HG03039 (cell line): ENCODE measurements around the gene ASIC2.

Source experiments
- ATAC-seq: cut with Tn5 transposase; IDR thresholded peaks from one replicate; pipeline ENCODE4 v1.9.1; 2021; ENCODE audit warnings: mild to moderate bottlenecking, moderate library complexity; ENCODE audit not compliant: unreplicated experiment

Gene ASIC2

DNA sequence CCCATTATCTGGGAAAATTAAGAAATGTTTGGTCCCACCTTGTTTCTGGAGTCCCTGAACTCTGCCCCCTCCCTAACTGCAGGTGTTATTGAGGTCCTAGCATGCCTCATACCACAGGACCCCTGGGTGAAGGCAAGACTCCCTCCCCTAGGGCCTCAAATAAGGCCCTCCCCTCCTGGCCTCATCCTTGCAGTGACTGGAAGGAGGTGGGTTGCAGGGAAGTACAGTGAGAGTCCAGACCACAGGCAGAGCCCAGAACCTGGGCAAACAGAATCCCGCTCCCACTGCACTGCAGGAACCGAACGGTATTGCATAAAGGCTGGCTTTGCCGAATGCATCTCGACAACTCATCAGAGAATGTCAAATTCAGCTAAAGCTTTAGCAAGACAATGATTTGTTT lies 126.6 kb downstream of the ASIC2 start:
- ATAC-seq: no peak

GRCh38 chr17:33164169-33164881 lies 128.8 kb downstream of the ASIC2 start:
- no peak for ATAC-seq

DNA sequence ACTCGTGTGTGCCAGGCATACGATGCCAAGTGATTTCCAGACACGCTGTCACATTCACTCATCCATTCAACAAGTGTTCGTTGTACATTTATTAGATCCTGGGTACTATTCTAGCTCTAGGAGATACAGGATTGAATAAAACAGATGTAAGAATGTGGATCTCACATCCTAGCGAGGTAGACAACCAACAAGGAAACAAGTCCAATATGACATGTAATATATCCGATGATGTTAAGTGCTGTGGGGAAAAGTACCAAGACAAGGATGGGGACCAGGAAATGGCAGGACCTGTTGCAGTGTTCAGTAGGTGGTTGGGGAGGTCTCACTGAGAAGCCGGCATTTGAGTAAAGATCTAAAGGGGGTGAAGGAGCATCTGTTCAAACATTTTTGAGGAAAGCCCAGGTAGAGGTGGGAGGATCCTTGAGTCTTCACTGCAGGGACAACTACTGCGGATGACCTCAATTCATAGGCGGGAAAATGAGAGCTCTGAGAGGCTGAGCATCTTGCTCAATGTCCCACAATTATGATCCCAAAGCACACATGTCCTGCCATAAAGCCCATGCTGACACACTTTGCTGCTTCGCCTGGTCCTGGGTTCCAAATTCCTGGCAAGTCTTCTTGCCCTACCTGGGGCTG lies 129.4 kb downstream of the ASIC2 start:
- no peak for ATAC-seq

DNA sequence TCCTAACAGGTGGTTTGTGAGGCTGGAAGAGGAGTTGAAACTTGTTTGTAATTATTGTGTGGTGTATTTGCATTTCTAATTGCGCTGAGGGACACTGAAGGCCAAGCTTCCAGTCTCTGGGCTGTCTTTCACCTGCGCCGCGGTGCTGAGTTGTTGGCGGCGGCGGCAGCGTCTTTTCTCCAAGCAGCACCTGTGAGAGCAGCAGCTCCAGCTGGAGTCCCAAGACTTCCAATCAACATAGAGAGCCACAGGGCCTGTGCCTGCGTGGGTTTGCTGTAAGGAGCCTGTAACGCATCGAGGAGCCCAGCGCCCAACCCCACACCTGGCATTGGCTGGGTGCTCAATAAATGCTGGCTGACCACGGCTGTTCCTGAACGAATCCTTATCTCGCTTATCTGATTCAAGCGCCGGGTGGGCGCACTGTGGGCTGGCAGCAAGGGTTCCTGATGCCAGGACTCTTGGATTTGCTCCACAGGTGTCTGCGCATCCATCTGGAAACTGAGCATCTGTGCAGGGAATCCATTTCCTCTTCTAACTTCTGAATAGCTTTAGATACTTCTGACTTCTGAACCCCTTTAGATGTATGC lies 138.1 kb downstream of the ASIC2 start:
- ATAC-seq: no peak

GRCh38 chr17:33152783-33153182 lies 140.3 kb downstream of the ASIC2 start:
- no peak for ATAC-seq

DNA sequence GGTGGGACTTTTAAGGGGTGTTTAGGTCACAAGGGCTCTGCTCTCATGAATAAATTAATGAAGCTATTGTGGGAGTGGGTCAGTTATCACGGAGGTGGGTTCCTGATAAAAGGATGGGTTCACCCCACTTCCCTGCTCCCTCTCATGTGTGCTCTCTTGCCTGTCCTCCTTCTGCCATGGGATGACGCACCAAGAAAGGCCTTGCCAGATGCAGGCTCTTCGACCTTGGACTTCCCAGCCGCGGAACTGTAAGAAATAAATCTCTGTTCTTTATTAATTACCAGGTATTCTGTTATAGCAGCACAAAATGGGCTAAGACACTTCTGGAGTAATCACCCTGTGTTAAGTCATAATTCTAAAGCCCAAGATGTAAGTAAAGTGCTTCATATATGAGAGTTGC lies 141.5 kb downstream of the ASIC2 start:
- no peak for ATAC-seq

DNA sequence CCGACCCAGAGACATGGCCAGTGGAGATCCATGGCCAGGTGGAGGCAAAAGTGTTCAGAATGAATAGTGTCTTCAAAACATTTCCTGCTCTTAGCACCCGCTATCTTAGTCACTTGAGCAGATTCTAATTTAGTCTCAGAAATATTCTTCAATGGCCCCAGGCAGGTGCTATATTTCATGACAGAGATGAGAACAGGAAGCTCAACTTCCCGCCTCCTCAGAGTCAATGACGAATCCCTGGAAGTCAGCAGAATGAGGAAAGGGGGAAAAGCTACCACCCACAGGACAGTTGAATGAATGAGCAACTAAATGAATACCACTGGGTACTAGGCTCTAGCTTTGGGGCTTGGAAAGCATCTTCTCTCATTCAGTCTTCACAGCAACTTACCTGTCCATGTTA lies 147.2 kb downstream of the ASIC2 start:
- no peak for ATAC-seq

- no peak for ATAC-seq
Observed at GRCh38 chr17:33144837-33145236, 148.3 kb downstream of the ASIC2 start.

GRCh38 chr17:33142705-33143299 lies 150.3 kb downstream of the ASIC2 start:
- no peak for ATAC-seq

GRCh38 chr17:33140413-33141099 lies 152.5 kb downstream of the ASIC2 start:
- no peak for ATAC-seq

DNA sequence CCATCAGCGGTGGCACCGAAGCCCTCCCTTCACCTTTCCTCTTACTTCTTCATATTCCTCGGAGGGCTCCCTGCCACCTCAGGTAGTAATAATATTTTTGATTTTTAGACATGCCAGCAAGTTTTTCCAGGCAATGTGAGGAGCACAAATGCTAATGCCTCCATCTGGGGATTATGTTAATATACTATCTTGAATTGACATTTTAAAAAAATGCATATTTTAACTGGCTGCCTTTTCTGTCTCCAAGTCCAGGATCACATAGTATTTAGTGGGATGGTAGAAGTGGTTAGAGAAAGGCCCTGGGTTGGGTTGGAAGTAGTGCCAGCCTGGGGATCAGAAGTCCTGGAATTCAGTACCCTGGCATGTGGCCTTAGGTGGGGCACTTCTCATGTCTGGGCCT lies 154.5 kb downstream of the ASIC2 start:
- no peak for ATAC-seq

DNA sequence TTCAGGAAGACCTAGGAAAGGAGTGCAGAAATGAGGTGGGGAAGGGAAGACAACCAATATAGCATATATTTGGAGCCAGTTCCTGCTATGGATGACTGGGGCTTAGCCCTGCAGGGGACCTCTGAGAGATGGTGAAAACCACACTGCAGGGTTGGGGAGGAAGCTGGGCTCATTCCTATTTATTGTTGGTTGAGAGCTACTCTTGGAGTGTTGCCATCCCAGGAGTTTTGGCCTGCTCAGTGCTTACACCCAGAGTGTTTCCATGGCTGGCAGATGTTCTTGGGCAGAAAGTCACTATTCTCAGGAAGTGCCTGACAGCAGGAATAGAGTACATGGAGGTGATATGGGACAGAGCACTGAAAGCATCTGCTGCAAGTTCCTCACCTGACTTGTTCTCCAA lies 155.7 kb downstream of the ASIC2 start:
- no peak for ATAC-seq

- ATAC-seq: no peak
Observed at GRCh38 chr17:33135691-33136090, 157.4 kb downstream of the ASIC2 start.

DNA sequence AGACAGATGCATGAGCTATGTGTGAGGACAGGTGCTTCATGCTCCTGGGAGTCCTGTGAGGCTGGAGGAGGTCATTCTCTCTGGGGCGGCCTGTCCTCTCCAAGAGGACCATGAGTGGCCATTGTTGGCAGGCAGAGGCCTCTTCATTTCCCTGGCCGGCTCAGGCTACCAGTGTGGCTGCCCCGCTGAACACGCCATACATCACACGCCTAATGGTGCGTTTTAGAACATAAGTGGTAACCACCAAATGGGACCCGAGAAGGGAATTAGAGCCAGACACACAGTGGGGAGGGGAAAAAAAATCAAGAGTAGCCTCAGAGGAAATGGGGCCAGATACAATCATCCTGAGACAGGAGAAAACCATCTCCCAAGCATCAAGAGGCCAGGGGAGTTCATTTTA lies 161.5 kb downstream of the ASIC2 start:
- no peak for ATAC-seq

DNA sequence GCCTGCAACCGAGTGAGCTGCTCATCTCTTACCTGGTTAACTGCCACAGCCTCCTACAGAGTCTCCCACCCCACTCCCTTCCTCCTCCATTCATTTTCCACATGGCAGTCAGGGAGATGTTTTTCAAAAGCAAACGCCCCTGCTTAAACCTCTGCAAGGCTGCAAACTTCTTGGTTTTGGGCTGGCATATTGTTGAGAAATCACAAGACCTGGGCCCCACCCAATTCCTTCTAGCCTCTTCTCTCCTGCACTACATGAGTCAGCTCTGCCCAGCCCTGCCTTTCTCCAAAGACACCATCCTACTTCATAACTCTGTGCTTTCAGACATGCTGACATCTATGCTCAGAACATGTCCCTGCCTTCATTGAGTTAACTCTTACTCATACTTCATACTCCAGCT lies 165.4 kb downstream of the ASIC2 start:
- ATAC-seq: no peak

DNA sequence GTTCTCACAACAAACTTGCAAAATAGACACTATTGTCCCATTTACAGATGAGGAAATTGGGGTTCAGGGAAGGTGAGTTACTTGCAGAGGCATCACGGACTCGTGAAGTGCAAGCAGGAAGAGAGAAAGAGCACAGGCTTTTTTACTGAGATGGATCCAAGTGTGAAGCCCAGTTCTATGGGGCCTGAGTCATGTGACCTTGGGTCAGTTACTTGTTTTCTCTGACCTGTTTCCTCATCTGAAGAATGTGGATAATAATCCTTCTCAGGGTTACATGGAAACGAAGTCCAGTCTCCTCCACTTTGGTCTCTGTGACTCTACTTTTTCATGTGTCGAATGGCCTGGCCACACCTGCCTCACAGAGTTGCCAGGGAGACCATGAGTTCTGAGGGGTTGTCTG lies 167.0 kb downstream of the ASIC2 start:
- no peak for ATAC-seq

- no peak for ATAC-seq
Observed at GRCh38 chr17:33125552-33125950, 167.5 kb downstream of the ASIC2 start.

- no peak for ATAC-seq
Observed at GRCh38 chr17:33124871-33125551, 168.1 kb downstream of the ASIC2 start.

DNA sequence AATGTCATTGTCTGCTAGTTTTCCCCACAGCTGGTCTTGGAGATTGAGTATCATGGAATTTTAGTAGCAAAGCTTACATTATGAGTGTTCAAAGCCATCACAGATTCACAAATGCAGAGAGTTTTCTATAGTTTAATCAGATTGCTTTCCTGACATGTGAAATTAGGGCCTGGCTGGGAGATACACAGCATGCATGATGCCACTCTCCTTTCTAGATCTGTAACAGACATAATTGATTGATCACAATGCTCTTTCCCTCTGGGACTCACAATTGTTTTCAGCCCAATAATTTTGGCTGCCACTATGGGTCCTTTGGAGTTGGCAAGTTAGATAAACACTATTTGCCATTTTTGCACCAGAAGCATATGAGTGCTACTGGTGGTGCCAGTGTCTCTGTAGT lies 168.9 kb downstream of the ASIC2 start:
- no peak for ATAC-seq

GRCh38 chr17:33121756-33122155 lies 171.3 kb downstream of the ASIC2 start:
- no peak for ATAC-seq

DNA sequence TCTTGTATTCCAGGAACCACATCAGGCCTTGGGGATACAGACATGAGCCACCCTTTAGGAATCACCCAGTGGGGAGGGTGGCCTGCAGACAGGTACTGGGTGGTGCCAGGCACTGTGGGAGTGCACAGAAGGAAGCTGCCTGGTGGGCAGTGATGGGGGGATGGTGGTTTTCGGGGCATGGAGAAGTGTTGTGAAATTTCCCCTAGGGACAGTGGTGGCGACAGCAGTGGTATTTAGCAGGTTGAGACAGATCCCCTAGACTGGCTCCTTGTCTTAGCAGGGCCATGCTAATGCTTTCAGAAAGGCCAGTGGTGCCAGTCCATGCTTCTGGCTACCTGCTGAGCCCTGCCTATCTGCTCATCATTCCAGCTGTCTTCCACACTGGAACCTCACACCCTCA lies 171.8 kb downstream of the ASIC2 start:
- ATAC-seq: no peak
